HUES6 (cell line): Measurements from ENCODE around the gene DLGAP1.
A peak's percentile ranks its signal among the peaks of the same experiment; 100 is the strongest.

Source experiments
- H3K27ac ChIP-seq: 2 replicates; pipeline ENCODE4 v1.7.0; 2013; ENCODE audit warnings: low read depth, mild to moderate bottlenecking, low read length, inconsistent platforms
- H3K27me3 ChIP-seq: 2 replicates; pipeline ENCODE4 v1.6.1; 2013; ENCODE audit warnings: low read length; ENCODE audit not compliant: control insufficient read depth, insufficient read depth
- H3K36me3 ChIP-seq: 2 replicates; pipeline ENCODE4 v1.6.1; 2013; ENCODE audit warnings: low read length; ENCODE audit not compliant: control insufficient read depth, insufficient read depth
- H3K4me1 ChIP-seq: 2 replicates; pipeline ENCODE4 v1.6.1; 2013; ENCODE audit warnings: low read length; ENCODE audit not compliant: control insufficient read depth, insufficient read depth
- H3K4me3 ChIP-seq: 2 replicates; pipeline ENCODE4 v1.5.1; 2013; ENCODE audit warnings: low read depth, low read length
- H3K9ac ChIP-seq: one replicate; pipeline ENCODE4 v1.6.1; 2013; ENCODE audit warnings: mild to moderate bottlenecking, low read length
- H3K9me3 ChIP-seq: 2 replicates; pipeline ENCODE4 v1.6.1; 2013; ENCODE audit warnings: low read depth, low read length; ENCODE audit not compliant: control insufficient read depth, insufficient read depth

DLGAP1 gene

DNA sequence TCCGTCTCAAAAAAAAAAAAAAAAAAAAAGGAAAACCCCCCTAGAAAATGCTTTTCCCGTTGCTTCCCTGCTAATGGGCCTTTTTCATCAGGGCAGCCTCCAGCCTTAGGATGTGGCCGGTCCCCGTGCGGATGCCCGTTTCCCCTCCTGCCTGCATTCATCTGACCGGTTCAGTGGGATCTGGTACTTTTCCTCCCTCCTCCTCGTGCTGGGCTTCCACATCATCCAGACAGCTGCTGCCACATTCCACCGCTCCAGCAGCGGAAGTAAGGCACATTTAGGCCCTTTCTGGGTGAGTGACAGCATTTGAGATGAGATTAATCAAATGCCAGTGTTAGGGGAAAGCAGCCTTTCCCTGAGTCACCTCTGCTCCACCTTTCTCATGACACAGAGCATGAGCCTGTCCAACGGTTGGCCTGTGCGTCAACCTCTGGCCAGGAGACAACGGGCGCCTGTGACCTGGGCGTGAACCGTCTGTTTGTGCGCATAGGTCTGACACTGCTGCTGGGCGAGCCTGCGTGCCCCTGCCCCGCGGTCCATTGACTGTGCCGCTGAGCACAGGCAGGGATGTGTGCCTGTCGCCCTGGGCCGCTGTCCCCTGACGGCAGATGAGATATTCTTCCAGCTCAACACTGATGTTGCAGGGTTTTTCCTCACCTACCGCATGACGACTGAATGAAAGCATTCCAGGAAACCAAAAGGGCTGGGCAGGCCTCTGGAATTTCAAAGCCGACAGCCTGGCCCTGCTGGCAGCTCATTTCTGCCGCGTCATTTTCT lies 831.1 kb downstream of the DLGAP1 start:
- Histone ChIP-seq H3K4me3 (peak overlapping the region; percentile 17), H3K9ac (peak overlapping the region; percentile 75), H3K36me3 (no peaks in the 10 kb centered on the region), H3K9me3 (no peaks in the 10 kb centered on the region), H3K27me3 (no peaks in the 10 kb centered on the region), H3K27ac (peak overlapping the region; percentile 90), H3K4me1 (peaks cover 38% of the 10 kb centered on the region)

GRCh38 chr18:3620146-3621119 lies 834.7 kb downstream of the DLGAP1 start:
- no peaks in the 10 kb centered on the region for H3K27me3 ChIP-seq
- H3K4me1 ChIP-seq = peaks cover 46% of the 10 kb centered on the region
- H3K27ac ChIP-seq = no peak overlapping the region
- no peaks in the 10 kb centered on the region for H3K36me3 ChIP-seq
- H3K4me3 ChIP-seq = no peak overlapping the region
- no peaks in the 10 kb centered on the region for H3K9me3 ChIP-seq
- H3K9ac ChIP-seq = no peak overlapping the region

DNA sequence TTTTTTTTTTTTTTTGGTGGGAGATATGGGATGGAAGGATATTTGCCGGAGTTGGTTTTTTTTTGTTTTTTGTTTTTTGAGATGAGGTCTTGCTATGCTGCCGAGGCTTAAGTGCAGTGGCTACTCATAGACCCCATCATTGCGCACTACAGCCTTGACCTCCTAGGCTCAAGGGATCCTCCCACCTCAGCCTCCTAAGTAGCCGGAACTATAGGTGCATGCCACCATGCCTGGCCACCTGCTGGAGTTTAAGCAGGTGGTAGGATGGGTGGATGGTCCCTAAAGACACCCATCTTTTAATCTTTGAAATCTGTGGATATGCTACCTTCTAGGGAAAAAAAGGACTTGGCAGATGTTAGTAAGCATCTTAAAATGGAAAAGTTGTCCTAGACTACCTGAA lies 835.4 kb downstream of the DLGAP1 start:
- H3K27ac ChIP-seq = no peak overlapping the region
- no peak overlapping the region for H3K4me3 ChIP-seq
- no peaks in the 10 kb centered on the region for H3K9me3 ChIP-seq
- H3K4me1 ChIP-seq = peaks cover 43% of the 10 kb centered on the region
- H3K36me3 ChIP-seq = no peaks in the 10 kb centered on the region
- H3K9ac ChIP-seq = no peak overlapping the region
- H3K27me3 ChIP-seq = no peaks in the 10 kb centered on the region

GRCh38 chr18:3619222-3619621 lies 835.9 kb downstream of the DLGAP1 start:
- Histone ChIP-seq H3K27ac (no peak overlapping the region), H3K9ac (no peak overlapping the region), H3K4me3 (no peak overlapping the region), H3K4me1 (peaks cover 39% of the 10 kb centered on the region), H3K36me3 (no peaks in the 10 kb centered on the region), H3K27me3 (no peaks in the 10 kb centered on the region), H3K9me3 (no peaks in the 10 kb centered on the region)

- no peak overlapping the region for H3K4me3 ChIP-seq
- peaks cover 25% of the 10 kb centered on the region for H3K4me1 ChIP-seq
- H3K36me3 ChIP-seq = no peaks in the 10 kb centered on the region
- no peak overlapping the region for H3K9ac ChIP-seq
- no peaks in the 10 kb centered on the region for H3K9me3 ChIP-seq
- H3K27me3 ChIP-seq = no peaks in the 10 kb centered on the region
- no peak overlapping the region for H3K27ac ChIP-seq
Observed at GRCh38 chr18:3616744-3617143, 838.4 kb downstream of the DLGAP1 start.

DNA sequence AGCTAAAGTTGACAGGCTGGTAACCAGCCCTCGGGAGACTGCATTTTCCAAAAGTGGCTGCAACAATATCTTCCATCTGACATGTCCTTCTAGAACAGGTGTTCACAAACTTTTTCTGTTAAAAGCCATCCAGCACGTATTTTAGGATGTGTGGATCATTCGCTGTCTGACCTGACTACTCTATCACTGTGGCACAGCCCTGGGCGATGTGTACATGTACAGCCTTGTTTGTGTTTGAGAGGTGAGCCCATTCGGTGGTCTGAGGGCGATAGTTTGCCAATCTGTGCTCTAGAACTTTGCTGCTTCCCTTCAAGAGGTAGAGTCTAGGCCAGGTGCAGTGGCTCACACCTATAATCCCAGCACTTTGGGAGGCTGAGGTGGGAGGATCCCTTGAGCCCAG lies 839.0 kb downstream of the DLGAP1 start:
- H3K4me3 ChIP-seq = no peak overlapping the region
- H3K9me3 ChIP-seq = no peaks in the 10 kb centered on the region
- no peak overlapping the region for H3K27ac ChIP-seq
- H3K27me3 ChIP-seq = no peaks in the 10 kb centered on the region
- H3K4me1 ChIP-seq = peaks cover 31% of the 10 kb centered on the region
- no peaks in the 10 kb centered on the region for H3K36me3 ChIP-seq
- no peak overlapping the region for H3K9ac ChIP-seq

GRCh38 chr18:3615374-3615985 lies 839.6 kb downstream of the DLGAP1 start:
- H3K9ac ChIP-seq = no peak overlapping the region
- no peaks in the 10 kb centered on the region for H3K27me3 ChIP-seq
- H3K9me3 ChIP-seq = no peaks in the 10 kb centered on the region
- no peaks in the 10 kb centered on the region for H3K36me3 ChIP-seq
- H3K27ac ChIP-seq = no peak overlapping the region
- peaks cover 33% of the 10 kb centered on the region for H3K4me1 ChIP-seq
- H3K4me3 ChIP-seq = no peak overlapping the region

DNA sequence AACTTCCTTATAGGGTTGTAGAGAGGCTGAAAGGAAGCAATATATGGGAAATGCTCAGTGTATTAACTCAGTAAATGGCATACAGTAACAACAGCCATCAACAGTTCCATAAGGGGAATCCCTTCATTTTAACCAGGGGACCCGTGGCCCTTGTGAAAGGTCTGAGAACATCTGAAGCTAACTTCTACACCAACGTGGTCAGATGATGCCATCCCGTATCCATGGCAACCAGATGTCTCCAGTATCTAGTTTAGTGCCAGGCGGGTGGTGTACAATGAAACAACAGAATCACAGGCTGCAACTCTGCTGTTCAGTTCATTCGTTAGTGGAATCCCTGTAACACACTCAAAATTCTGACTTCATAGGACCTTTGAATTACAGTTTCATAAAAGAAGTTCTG lies 842.8 kb downstream of the DLGAP1 start:
- Histone ChIP-seq H3K27ac (no peak overlapping the region), H3K27me3 (no peaks in the 10 kb centered on the region), H3K9me3 (no peaks in the 10 kb centered on the region), H3K9ac (no peak overlapping the region), H3K4me1 (peaks cover 29% of the 10 kb centered on the region), H3K36me3 (peaks cover 17% of the 10 kb centered on the region), H3K4me3 (no peak overlapping the region)

GRCh38 chr18:3611313-3612090 lies 843.6 kb downstream of the DLGAP1 start:
- no peaks in the 10 kb centered on the region for H3K27me3 ChIP-seq
- H3K36me3 ChIP-seq = peaks cover 20% of the 10 kb centered on the region
- no peaks in the 10 kb centered on the region for H3K9me3 ChIP-seq
- peak overlapping the region; percentile 27 for H3K9ac ChIP-seq
- H3K4me1 ChIP-seq = peaks cover 31% of the 10 kb centered on the region
- no peak overlapping the region for H3K4me3 ChIP-seq
- no peak overlapping the region for H3K27ac ChIP-seq

DNA sequence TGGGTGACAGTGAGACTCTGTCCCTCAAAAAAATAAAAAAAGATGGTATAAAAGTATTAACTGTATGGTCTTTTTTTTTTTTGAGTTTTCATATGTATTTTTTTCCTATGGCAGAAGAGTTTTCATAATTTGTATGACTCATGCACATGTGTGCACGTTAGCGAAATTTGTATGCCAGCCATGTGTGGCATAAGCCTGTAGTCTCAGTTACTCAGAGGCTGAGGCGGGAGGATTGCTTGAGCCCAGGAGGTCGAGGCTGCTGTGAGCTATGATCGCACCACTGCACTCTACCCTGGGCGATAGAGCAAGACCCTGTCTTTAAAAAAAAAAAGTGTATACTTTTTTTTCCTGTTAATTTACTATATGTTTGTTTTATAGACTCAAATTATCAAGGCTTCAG lies 844.3 kb downstream of the DLGAP1 start:
- Histone ChIP-seq H3K36me3 (peaks cover 20% of the 10 kb centered on the region), H3K9me3 (no peaks in the 10 kb centered on the region), H3K27me3 (no peaks in the 10 kb centered on the region), H3K4me3 (no peak overlapping the region), H3K27ac (no peak overlapping the region), H3K9ac (no peak overlapping the region), H3K4me1 (peaks cover 37% of the 10 kb centered on the region)
